Lower leg skin (tissue), 3 donors: Measurements from ENCODE around the gene ENAH.

Experiments
- POLR2A ChIP-seq, 2 donors: fragments of 450-650 bp; IDR thresholded peaks; one replicate each; pipeline ENCODE4 v1.6.1; 2016 to 2017; ENCODE audit warnings: antibody characterized with exemption in 2 of 2, mild to moderate bottlenecking in 1 of 2, moderate library complexity in 1 of 2
- TF ChIP-seq, protein P1 (sequence below), 3 donors: fragments of 450-650 bp; IDR thresholded peaks; one replicate each; pipeline ENCODE4 v1.5.1; 2016; ENCODE audit warnings: antibody characterized with exemption in 3 of 3, mild to moderate bottlenecking in 3 of 3, moderate library complexity in 2 of 3

DNA sequence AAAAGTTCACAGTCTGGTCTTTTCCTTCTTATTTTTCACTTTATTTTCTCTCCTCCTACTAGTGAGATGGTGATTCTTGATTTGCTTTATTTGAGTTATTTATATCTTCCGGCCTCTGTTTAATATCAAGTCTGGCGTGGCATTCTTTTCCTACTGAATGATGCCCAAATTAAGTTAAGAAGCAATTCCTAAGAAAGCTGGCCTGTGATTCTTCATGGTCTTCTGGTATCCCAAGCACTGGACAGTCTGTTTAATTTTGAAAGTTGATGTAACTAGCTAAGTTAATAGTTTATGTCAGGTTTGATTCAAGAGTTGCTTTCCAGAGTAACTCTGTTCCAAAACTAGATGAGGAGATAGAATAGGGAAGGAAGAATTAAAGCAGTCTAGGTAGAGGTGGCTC, 9.2 kb upstream of the ENAH start:
- TF ChIP-seq, protein P1, sequence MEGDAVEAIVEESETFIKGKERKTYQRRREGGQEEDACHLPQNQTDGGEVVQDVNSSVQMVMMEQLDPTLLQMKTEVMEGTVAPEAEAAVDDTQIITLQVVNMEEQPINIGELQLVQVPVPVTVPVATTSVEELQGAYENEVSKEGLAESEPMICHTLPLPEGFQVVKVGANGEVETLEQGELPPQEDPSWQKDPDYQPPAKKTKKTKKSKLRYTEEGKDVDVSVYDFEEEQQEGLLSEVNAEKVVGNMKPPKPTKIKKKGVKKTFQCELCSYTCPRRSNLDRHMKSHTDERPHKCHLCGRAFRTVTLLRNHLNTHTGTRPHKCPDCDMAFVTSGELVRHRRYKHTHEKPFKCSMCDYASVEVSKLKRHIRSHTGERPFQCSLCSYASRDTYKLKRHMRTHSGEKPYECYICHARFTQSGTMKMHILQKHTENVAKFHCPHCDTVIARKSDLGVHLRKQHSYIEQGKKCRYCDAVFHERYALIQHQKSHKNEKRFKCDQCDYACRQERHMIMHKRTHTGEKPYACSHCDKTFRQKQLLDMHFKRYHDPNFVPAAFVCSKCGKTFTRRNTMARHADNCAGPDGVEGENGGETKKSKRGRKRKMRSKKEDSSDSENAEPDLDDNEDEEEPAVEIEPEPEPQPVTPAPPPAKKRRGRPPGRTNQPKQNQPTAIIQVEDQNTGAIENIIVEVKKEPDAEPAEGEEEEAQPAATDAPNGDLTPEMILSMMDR (IDR thresholded peaks at IDR 0.05) = no peak
- no peak for TF ChIP-seq POLR2A (IDR thresholded peaks at IDR 0.05)
